GM19324 (cell line): ENCODE results near the gene MSMO1.
"Not testable (repeated sequence)": the region's sequence is repeated elsewhere in the genome, so short reads cannot be mapped to it uniquely, and the experiment has no call there.

Experiments
- ATAC-seq: cut with Tn5 transposase; IDR thresholded peaks from one replicate; pipeline ENCODE4 v1.9.1; 2021; ENCODE audit warnings: mild to moderate bottlenecking, moderate library complexity; ENCODE audit not compliant: unreplicated experiment, low FRiP score

Gene MSMO1

GRCh38 chr4:165327211-165328100, at the start of gene MSMO1:
Gene MSMO1 (plus strand): TSS chr4:165327669. CDS start chr4:165333371, 5,702 bp downstream.
- peak; percentile 99 for ATAC-seq

DNA sequence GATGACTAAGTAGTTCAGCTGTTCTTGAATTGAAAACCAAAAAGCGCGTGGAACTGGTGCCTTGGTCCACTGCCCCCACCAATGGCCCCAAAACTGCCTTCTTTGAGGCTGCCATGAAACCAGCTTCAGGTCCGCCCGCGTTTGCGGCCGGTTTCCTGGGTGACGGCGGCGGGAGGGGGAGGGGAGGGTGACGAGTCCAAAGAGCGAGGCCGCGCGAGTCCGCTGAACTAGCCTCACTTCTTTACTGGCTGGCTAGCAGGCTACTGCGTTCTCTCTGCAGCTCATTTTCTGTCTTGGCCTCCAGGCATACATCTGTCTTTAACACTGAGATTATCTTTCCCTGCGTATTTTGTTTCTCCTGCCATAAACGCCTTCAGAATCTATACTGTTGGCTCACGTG, 47.9 kb upstream of the MSMO1 start:
- ATAC-seq: not testable (repeated sequence)

- ATAC-seq: not testable (repeated sequence)
These were observed 42.8 kb upstream of the MSMO1 start for GRCh38 chr4:165284697-165285096.

GRCh38 chr4:165286619-165287340, 40.7 kb upstream of the MSMO1 start:
- peak; percentile 66 for ATAC-seq

GRCh38 chr4:165288226-165288625, 39.2 kb upstream of the MSMO1 start:
- no peak for ATAC-seq

- ATAC-seq: no peak
These were observed 38.6 kb upstream of the MSMO1 start for GRCh38 chr4:165288639-165289422.

DNA sequence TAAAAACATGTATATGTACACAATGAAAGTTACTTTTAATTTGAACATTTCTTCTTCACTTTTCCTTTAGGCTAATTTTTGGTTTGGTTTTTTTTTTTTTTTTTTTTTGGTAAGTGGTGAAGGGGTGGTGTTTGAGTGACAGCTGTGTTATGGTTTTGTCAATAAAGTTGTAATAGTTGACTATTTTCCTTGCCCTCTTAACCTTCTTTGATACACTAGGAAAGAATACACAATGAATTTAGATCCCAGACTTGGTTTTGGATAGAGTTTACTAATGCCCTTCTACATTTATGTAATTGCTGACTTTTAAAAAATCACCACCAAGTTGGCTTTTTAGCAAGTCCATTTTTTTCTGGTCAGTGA, 38.1 kb upstream of the MSMO1 start:
- no peak for ATAC-seq

GRCh38 chr4:165293061-165293460, 34.4 kb upstream of the MSMO1 start:
- no peak for ATAC-seq

- ATAC-seq: no peak
These were observed 33.4 kb upstream of the MSMO1 start for GRCh38 chr4:165293927-165294649.

GRCh38 chr4:165294907-165295306, 32.6 kb upstream of the MSMO1 start:
- peak; percentile 93 for ATAC-seq

- ATAC-seq: no peak
These were observed 29.8 kb upstream of the MSMO1 start for GRCh38 chr4:165297626-165298025.

GRCh38 chr4:165299399-165300060, 27.9 kb upstream of the MSMO1 start:
- no peak for ATAC-seq

- ATAC-seq: peak; percentile 72
These were observed 25.6 kb upstream of the MSMO1 start for GRCh38 chr4:165301833-165302232.

- no peak for ATAC-seq
These were observed 24.8 kb upstream of the MSMO1 start for GRCh38 chr4:165302658-165303057.

DNA sequence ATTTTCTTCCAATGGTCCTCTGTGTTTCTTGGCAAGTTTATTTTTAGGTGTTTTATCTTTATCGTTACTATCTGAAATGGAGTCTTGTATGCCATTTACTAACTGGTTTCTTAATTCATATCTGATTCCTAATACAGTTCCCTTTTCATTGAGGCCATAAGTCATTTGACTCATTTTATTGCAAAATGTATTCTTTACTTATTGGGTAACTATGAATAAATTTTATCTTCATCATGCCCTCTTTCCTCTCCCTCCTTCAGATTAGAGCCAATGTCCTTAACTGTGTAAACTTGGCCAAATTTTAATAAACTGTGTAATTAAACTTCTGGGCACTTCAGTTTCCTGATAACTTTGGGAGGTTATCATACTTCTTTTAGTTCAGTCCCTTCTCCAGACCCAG, 19.3 kb upstream of the MSMO1 start:
- ATAC-seq: no peak

GRCh38 chr4:165308606-165309005, 18.9 kb upstream of the MSMO1 start:
- no peak for ATAC-seq

GRCh38 chr4:165309456-165309855, 18.0 kb upstream of the MSMO1 start:
- ATAC-seq: no peak

- ATAC-seq: no peak
These were observed 15.0 kb upstream of the MSMO1 start for GRCh38 chr4:165312506-165312905.

DNA sequence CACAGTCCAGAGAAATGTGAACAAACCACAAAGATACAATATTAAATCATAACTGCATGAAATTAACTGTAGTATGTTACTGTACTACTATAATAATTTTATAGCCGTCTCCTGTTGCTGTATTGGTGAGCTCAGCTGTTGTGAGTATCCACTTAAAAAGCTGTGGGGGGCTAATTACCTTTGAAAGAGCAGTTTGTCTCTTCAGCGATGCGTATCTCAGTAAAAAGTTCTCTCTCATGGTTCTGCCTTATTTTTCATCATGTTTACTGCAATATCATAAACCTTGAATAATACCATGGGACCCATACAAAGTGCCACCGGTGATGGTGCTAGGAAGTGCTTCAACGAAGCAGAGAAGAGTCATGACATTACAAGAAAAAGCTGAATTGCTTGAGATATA, 8.4 kb upstream of the MSMO1 start:
- ATAC-seq: no peak

GRCh38 chr4:165319509-165319908, 8.0 kb upstream of the MSMO1 start:
- no peak for ATAC-seq
